ENCODE measurements around the gene ZNF333. TPM values are rescaled to one million over a fixed set of nuclear protein-coding genes. Genes with fewer than 3 reads are reported as not detected.

Gene ZNF333
- total and polyA plus RNA-seq, 4 donors, result 22.8 to 44.0 (median 24.7) TPM

DNA sequence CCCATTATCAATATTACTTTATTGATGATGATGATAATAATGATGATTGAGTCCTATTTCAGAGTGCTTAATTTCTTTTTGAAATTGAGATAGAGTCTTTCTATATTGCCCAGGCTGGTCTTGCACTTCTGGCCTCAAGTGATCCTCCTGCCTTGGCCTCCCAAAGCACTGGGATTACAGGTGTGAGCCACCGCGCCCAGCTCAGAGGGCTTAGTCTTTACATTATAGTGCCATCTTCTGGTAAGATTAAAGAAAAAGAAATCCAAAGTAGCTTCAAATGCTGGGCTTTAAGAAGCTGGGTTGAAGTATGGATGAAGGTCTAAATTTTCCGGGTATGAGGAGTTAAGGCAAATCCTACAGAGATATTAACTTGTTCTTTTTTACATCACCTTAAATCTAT lies 3.4 kb upstream of the ZNF333 start:
- Histone ChIP-seq H3K27me3 (ENCODE audit: control insufficient read depth, insufficient read depth, low read length) (peaks cover under 1% of the 10 kb centered on the region), H3K9me3 (ENCODE audit: control insufficient read depth, insufficient read depth, low read length) (no peaks in the 10 kb centered on the region), H3K36me3 (ENCODE audit: control insufficient read depth, insufficient read depth, low read length) (no peaks in the 10 kb centered on the region), H3K27ac (ENCODE audit: low read depth, low read length) (no peak overlapping the region), H3K4me1 (ENCODE audit: control insufficient read depth, insufficient read depth, low read length) (peaks cover 6% of the 10 kb centered on the region), H3K4me3 (ENCODE audit: low read depth, low read length) (no peak overlapping the region)
- no CpG with 5 or more reads among the region's 3 CpGs for WGBS (ENCODE audit: insufficient coverage)
- no peak for DNase-seq (ENCODE audit: low read depth in 4 of 6, low spot score in 6 of 6)

DNA sequence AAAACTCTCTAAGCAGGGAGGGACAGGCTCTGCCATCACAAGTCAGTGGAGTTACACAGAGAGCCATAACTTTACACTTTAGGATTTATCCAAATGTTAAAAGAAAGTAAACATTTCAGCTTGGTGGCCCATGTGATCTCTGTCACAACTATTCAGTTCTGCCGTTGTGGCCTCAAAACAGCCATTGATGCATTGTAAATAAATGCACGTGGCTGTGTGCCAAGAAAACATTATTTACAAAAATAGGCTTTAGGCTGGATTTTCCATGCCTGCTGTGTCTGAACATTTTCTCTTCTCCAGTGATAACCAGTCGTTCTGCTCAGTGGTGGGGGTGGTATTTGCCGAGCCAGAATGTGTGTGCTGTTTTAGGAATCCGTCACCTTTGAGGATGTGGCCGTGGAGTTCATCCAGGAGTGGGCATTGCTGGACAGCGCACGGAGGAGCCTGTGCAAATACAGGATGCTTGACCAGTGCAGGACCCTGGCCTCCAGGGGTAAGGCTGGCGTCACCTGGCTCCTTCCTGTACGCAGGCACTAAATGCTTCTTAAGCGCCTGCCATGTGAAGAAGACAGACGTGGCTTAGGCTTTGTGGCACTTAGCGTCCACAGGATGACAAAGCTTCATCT lies 4.9 kb downstream of the ZNF333 start:
- no peak for DNase-seq (ENCODE audit: low read depth in 4 of 6, low spot score in 6 of 6)
- no peak overlapping the region for H3K27ac ChIP-seq (ENCODE audit: low read depth, low read length)
- peaks cover 2% of the 10 kb centered on the region for H3K4me1 ChIP-seq (ENCODE audit: control insufficient read depth, insufficient read depth, low read length)
- no peaks in the 10 kb centered on the region for H3K27me3 ChIP-seq (ENCODE audit: control insufficient read depth, insufficient read depth, low read length)
- WGBS (ENCODE audit: insufficient coverage), result 88% methylated on average over 13 of the region's 13 CpGs
- H3K9me3 ChIP-seq (ENCODE audit: control insufficient read depth, insufficient read depth, low read length), result no peaks in the 10 kb centered on the region
- H3K36me3 ChIP-seq (ENCODE audit: control insufficient read depth, insufficient read depth, low read length), result peaks cover 56% of the 10 kb centered on the region
- H3K4me3 ChIP-seq (ENCODE audit: low read depth, low read length), result no peak overlapping the region

DNA sequence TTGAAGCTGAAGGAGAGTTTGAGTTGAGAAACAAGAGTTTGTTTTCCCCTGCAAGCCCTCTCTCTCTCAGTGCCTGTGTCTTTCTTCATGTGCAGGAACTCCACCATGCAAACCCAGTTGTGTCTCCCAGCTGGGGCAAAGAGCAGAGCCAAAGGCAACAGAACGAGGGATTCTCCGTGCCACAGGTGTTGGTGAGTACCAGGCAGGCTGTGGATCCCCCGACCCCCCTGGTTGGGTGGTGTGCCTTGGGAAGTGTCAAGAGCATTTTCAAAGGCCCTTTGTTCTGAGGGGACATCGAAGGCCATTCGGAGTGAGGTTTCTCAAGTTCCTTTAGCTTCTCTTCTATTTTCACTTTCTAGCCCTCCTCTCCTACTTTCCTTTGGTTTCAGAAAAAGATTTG lies 5.6 kb downstream of the ZNF333 start:
- Histone ChIP-seq H3K4me3 (ENCODE audit: low read depth, low read length) (no peak overlapping the region), H3K27ac (ENCODE audit: low read depth, low read length) (no peak overlapping the region), H3K4me1 (ENCODE audit: control insufficient read depth, insufficient read depth, low read length) (peaks cover 2% of the 10 kb centered on the region), H3K9me3 (ENCODE audit: control insufficient read depth, insufficient read depth, low read length) (no peaks in the 10 kb centered on the region), H3K27me3 (ENCODE audit: control insufficient read depth, insufficient read depth, low read length) (no peaks in the 10 kb centered on the region), H3K36me3 (ENCODE audit: control insufficient read depth, insufficient read depth, low read length) (peaks cover 63% of the 10 kb centered on the region)
- 86% methylated on average over 3 of the region's 5 CpGs for whole genome bisulfite sequencing (ENCODE audit: insufficient coverage)
- no peak for DNase-seq (ENCODE audit: low read depth in 4 of 6, low spot score in 6 of 6)

DNA sequence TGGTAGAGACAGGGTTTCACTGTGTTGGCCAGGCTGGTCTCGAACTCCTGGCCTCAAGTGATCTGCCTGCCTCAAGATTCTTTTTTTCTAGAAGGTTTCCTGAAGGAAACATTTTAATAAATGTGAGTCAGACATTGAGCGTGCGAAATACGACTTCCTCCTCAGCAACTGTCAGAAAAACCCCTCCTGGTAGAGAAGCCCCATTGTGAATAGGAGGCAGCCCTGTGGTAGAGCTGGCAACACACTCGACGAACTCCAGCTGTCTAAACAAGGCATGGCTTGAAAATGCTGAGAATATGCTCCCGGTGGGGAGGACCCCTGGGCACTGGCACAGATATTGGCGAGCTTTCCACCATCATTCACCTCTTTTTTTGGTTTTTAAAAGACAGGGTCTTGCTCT lies 9.8 kb downstream of the ZNF333 start:
- H3K36me3 ChIP-seq (ENCODE audit: control insufficient read depth, insufficient read depth, low read length), result peaks cover 91% of the 10 kb centered on the region
- no peak for DNase-seq (ENCODE audit: low read depth in 4 of 6, low spot score in 6 of 6)
- H3K4me3 ChIP-seq (ENCODE audit: low read depth, low read length), result no peak overlapping the region
- H3K27me3 ChIP-seq (ENCODE audit: control insufficient read depth, insufficient read depth, low read length), result no peaks in the 10 kb centered on the region
- no peak overlapping the region for H3K27ac ChIP-seq (ENCODE audit: low read depth, low read length)
- no peaks in the 10 kb centered on the region for H3K9me3 ChIP-seq (ENCODE audit: control insufficient read depth, insufficient read depth, low read length)
- 80% methylated on average over 5 of the region's 8 CpGs for WGBS (ENCODE audit: insufficient coverage)
- H3K4me1 ChIP-seq (ENCODE audit: control insufficient read depth, insufficient read depth, low read length), result no peaks in the 10 kb centered on the region

DNA sequence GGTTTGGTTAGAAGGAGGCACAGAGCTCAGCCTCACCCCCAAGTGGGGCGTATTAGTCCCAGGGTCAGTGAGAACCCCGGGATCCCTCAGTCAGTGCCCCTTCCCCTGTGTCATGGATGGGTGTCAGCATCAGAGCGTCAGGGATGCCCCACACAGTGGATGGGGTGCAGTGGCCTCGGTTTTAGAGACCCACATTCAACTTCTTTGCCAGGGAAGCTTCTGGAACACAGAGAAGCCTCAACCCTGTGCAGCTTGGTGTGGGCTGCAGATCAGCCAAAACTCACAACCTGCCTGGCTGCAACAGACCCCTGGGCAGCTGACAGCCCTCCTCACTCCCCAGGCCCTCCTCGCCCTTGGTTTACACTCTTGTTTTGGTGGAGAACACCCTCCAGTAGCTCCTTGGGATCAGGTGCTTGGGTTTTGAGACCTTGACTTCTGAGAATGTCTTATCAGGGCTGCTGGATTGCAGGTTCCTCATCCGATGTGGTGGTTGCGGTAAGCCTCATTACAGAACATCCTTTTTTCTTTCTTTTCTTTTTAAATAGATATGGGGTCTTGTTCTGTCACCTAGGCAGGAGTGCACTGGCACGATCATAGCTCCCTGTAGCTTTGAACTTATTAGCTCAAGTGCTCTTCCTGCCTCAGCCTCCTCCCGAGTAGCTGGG lies 11.0 kb downstream of the ZNF333 start:
- Histone ChIP-seq H3K4me3 (ENCODE audit: low read depth, low read length) (no peak overlapping the region), H3K4me1 (ENCODE audit: control insufficient read depth, insufficient read depth, low read length) (no peaks in the 10 kb centered on the region), H3K9me3 (ENCODE audit: control insufficient read depth, insufficient read depth, low read length) (no peaks in the 10 kb centered on the region), H3K27ac (ENCODE audit: low read depth, low read length) (no peak overlapping the region), H3K27me3 (ENCODE audit: control insufficient read depth, insufficient read depth, low read length) (no peaks in the 10 kb centered on the region), H3K36me3 (ENCODE audit: control insufficient read depth, insufficient read depth, low read length) (peaks cover 92% of the 10 kb centered on the region)
- DNase-seq (ENCODE audit: low read depth in 4 of 6, low spot score in 6 of 6), result no peak
- WGBS (ENCODE audit: insufficient coverage), result 100% methylated on average over 6 of the region's 9 CpGs

DNA sequence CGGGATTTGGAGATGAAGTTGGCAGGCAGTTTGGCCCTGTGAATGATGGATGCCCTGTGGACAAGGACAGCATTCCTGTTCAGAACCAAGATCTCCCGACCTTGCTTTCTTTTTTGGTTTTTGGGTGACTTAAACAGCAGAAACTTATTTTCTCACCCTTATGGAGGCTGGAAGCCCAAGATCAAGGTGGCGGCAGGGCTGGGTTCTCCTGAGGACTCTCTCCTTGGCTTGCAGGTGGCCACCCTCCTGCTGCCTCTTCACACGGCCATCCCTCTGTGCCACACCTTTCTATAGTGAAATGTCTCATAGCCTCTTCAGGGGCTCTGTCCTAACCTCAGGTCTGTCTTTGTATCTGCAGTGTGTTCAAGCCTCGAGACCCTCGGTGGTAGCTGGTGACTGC lies 14.0 kb downstream of the ZNF333 start:
- DNase-seq (ENCODE audit: low read depth in 4 of 6, low spot score in 6 of 6), result no peak
- WGBS (ENCODE audit: insufficient coverage), result 96% methylated on average over 6 of the region's 6 CpGs
- Histone ChIP-seq H3K27me3 (ENCODE audit: control insufficient read depth, insufficient read depth, low read length) (no peaks in the 10 kb centered on the region), H3K4me3 (ENCODE audit: low read depth, low read length) (no peak overlapping the region), H3K4me1 (ENCODE audit: control insufficient read depth, insufficient read depth, low read length) (no peaks in the 10 kb centered on the region), H3K9me3 (ENCODE audit: control insufficient read depth, insufficient read depth, low read length) (no peaks in the 10 kb centered on the region), H3K36me3 (ENCODE audit: control insufficient read depth, insufficient read depth, low read length) (peaks cover 97% of the 10 kb centered on the region), H3K27ac (ENCODE audit: low read depth, low read length) (no peak overlapping the region)

DNA sequence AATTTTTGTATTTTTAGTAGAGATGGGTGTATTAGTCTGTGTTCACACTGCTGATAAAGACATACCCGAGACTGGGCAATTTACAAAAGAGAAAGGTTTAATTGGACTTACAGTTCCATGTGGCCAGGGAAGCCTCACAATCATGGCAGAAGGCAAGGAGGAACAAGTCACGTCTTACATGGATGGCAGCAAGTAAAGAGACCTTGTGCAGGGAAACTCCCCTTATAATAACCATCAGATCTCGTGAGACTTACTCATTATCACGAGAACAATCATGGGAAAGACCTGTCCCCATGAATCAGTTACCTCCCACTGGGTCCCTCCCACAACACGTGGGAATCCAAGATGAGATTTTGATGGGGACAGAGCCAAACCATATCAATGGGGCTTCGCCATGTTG lies 14.6 kb downstream of the ZNF333 start:
- WGBS (ENCODE audit: insufficient coverage), result 100% methylated on average over 4 of the region's 6 CpGs
- no peaks in the 10 kb centered on the region for H3K9me3 ChIP-seq (ENCODE audit: control insufficient read depth, insufficient read depth, low read length)
- H3K4me1 ChIP-seq (ENCODE audit: control insufficient read depth, insufficient read depth, low read length), result no peaks in the 10 kb centered on the region
- no peak overlapping the region for H3K4me3 ChIP-seq (ENCODE audit: low read depth, low read length)
- no peak for DNase-seq (ENCODE audit: low read depth in 4 of 6, low spot score in 6 of 6)
- no peaks in the 10 kb centered on the region for H3K27me3 ChIP-seq (ENCODE audit: control insufficient read depth, insufficient read depth, low read length)
- peaks cover 98% of the 10 kb centered on the region for H3K36me3 ChIP-seq (ENCODE audit: control insufficient read depth, insufficient read depth, low read length)
- H3K27ac ChIP-seq (ENCODE audit: low read depth, low read length), result no peak overlapping the region

DNA sequence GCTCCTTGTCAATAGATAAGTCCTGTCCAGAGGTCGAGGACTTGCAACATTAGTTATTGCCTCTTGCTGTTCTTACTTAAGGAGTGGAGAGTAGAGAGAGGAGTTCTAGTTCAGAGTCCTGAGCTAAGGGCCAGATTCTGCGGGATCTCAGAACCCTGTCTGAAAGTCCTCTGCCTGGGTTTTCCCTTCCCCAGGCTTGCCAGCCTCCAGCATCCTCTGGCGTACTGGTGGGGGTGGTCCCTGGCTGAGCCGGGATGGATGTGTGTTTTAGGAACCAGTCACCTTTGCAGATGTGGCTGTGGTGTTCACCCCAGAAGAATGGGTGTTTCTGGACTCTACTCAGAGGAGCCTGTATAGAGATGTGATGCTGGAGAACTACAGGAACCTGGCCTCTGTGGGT lies 26.0 kb downstream of the ZNF333 start:
- Histone ChIP-seq H3K4me3 (ENCODE audit: low read depth, low read length) (no peak overlapping the region), H3K9me3 (ENCODE audit: control insufficient read depth, insufficient read depth, low read length) (peaks cover 20% of the 10 kb centered on the region), H3K36me3 (ENCODE audit: control insufficient read depth, insufficient read depth, low read length) (peaks cover 84% of the 10 kb centered on the region), H3K27ac (ENCODE audit: low read depth, low read length) (no peak overlapping the region), H3K4me1 (ENCODE audit: control insufficient read depth, insufficient read depth, low read length) (no peaks in the 10 kb centered on the region), H3K27me3 (ENCODE audit: control insufficient read depth, insufficient read depth, low read length) (no peaks in the 10 kb centered on the region)
- DNase-seq (ENCODE audit: low read depth in 4 of 6, low spot score in 6 of 6), result no peak
- WGBS (ENCODE audit: insufficient coverage), result 92% methylated on average over 3 of the region's 4 CpGs

DNA sequence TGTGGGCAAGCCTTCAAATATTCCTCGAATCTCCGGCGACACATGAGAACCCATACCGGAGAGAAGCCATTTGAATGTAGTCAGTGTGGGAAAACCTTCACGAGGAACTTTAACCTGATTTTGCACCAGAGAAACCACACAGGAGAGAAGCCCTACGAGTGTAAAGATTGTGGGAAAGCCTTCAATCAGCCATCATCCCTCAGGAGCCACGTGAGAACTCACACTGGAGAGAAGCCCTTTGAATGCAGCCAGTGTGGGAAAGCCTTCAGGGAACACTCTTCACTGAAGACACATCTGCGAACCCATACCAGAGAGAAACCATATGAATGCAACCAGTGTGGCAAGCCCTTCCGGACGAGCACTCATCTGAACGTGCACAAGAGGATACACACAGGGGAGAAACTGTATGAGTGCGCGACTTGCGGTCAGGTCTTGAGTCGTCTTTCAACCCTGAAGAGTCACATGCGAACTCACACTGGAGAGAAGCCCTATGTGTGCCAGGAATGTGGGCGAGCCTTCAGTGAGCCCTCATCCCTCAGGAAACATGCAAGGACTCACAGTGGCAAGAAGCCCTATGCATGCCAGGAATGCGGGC lies 28.8 kb downstream of the ZNF333 start:
- Histone ChIP-seq H3K27ac (ENCODE audit: low read depth, low read length) (no peak overlapping the region), H3K9me3 (ENCODE audit: control insufficient read depth, insufficient read depth, low read length) (peaks cover 30% of the 10 kb centered on the region), H3K4me3 (ENCODE audit: low read depth, low read length) (no peak overlapping the region), H3K27me3 (ENCODE audit: control insufficient read depth, insufficient read depth, low read length) (no peaks in the 10 kb centered on the region), H3K36me3 (ENCODE audit: control insufficient read depth, insufficient read depth, low read length) (peaks cover 67% of the 10 kb centered on the region), H3K4me1 (ENCODE audit: control insufficient read depth, insufficient read depth, low read length) (no peaks in the 10 kb centered on the region)
- WGBS (ENCODE audit: insufficient coverage), result 91% methylated on average over 11 of the region's 18 CpGs
- DNase-seq (ENCODE audit: low read depth in 4 of 6, low spot score in 6 of 6), result no peak

DNA sequence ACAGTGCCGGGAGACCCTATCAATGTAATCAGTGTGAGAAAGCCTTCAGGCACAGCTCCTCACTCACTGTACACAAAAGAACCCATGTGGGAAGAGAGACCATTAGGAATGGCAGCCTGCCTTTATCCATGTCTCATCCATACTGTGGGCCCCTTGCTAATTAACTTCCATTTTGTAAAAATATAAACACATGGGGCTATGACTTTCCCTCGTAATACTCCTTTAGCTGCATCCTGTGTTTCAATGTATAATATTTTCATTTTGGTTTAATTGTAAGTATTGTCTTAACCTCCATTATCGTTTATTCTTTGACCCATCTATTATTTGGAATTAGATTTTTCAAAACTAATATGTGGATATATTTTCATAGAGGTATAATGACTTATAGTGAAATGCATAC lies 29.3 kb downstream of the ZNF333 start:
- Histone ChIP-seq H3K36me3 (ENCODE audit: control insufficient read depth, insufficient read depth, low read length) (peaks cover 62% of the 10 kb centered on the region), H3K27ac (ENCODE audit: low read depth, low read length) (no peak overlapping the region), H3K9me3 (ENCODE audit: control insufficient read depth, insufficient read depth, low read length) (peaks cover 30% of the 10 kb centered on the region), H3K27me3 (ENCODE audit: control insufficient read depth, insufficient read depth, low read length) (no peaks in the 10 kb centered on the region), H3K4me1 (ENCODE audit: control insufficient read depth, insufficient read depth, low read length) (no peaks in the 10 kb centered on the region), H3K4me3 (ENCODE audit: low read depth, low read length) (no peak overlapping the region)
- DNase-seq (ENCODE audit: low read depth in 4 of 6, low spot score in 6 of 6), result no peak
- 100% methylated on average over 1 of the region's 3 CpGs for WGBS (ENCODE audit: insufficient coverage)

Data from spinal cord (tissue), 10 donors.